ENCODE measurements around the gene PHF2. TPM values are rescaled to one million over a fixed set of nuclear protein-coding genes. Genes with fewer than 3 reads are reported as not detected.

PHF2 gene
- total and polyA plus RNA-seq, 2 donors (not counting 1 experiment from before 2014, with no cell fraction given): 11.0 to 28.8 TPM

GRCh38 chr9:93560991-93561390 lies 15.4 kb upstream of the PHF2 start:
- Histone ChIP-seq H3K27me3 (replicated peaks in 1 of 4; ENCODE audit: control extremely low read depth in 1 of 4, control insufficient read depth in 3 of 4, insufficient read depth in 4 of 4, low read length in 3 of 4) (no peaks in the 10 kb centered on the region), H3K9me3 (ENCODE audit: control extremely low read depth in 1 of 3, control insufficient read depth in 2 of 3, insufficient read depth in 1 of 3, low read length in 2 of 3) (no peaks in the 10 kb centered on the region), H3K4me1 (ENCODE audit: control insufficient read depth in 2 of 2, insufficient read depth in 2 of 2, low read length in 2 of 2) (no peaks in the 10 kb centered on the region), H2AFZ (ENCODE audit: insufficient read depth, low read depth, low read length, poor library complexity, severe bottlenecking) (no peak overlapping the region), H3K9ac (ENCODE audit: low read length) (no peak overlapping the region), H3K79me2 (ENCODE audit: control insufficient read depth, insufficient read depth, low read length) (no peaks in the 10 kb centered on the region), H3K4me2 (replicated peaks; ENCODE audit: low read depth, low read length, poor library complexity, severe bottlenecking) (no peak overlapping the region), H3K4me3 (ENCODE audit: control extremely low read depth in 1 of 5, extremely low read depth in 1 of 5, insufficient read depth in 1 of 5, low read depth in 2 of 5, low read length in 4 of 5) (no peak overlapping the region), H4K20me1 (ENCODE audit: control insufficient read depth, insufficient read depth, low read length, poor library complexity, severe bottlenecking) (no peaks in the 10 kb centered on the region), H3K36me3 (replicated peaks in 1 of 2; ENCODE audit: control extremely low read depth in 1 of 2, control insufficient read depth in 1 of 2, extremely low read depth in 1 of 2, insufficient read depth in 2 of 2, low read length in 1 of 2) (peaks cover 21 to 64% of the 10 kb centered on the region in 2 experiments), H3K27ac (ENCODE audit: low read length in 2 of 2) (no peak overlapping the region)
- POLR2A ChIA-PET: no interaction called here
- Mint-ChIP-seq H3K27ac (no peak overlapping the region), H3K9me3 (ENCODE audit: insufficient read depth) (no peaks in the 10 kb centered on the region), H3K4me3 (no peak overlapping the region), H3K27me3 (no peaks in the 10 kb centered on the region), H3K4me1 (peaks cover 5% of the 10 kb centered on the region)
- CTCF ChIA-PET: no interaction called here
- intact Hi-C loops (cut with micrococcal nuclease): loop anchor here (10.0 kb wide), 3 partner anchors 426 to 1446 kb away; partner anchors contain the start of genes NINJ1 and SPTLC1
- WGBS (ENCODE audit: insufficient coverage): no CpG with 5 or more reads among the region's 5 CpGs
- ATAC-seq (ENCODE audit: low read depth) (no peak), DNase-seq (no peak)
- TF ChIP-seq CTCF (IDR thresholded peaks at IDR 0.05): no peak
- TF ChIP-seq EZH2 (IDR thresholded peaks at IDR 0.05; ENCODE audit: borderline replicate concordance, insufficient read depth, low read depth, low read length, poor library complexity, severe bottlenecking): no peak

- DNase-seq (no peak), ATAC-seq (ENCODE audit: low read depth) (no peak)
- no peaks in the 10 kb centered on the region for H3K27me3 Mint-ChIP-seq
- H3K4me3 Mint-ChIP-seq: no peak overlapping the region
- no peaks in the 10 kb centered on the region for H3K9me3 Mint-ChIP-seq (ENCODE audit: insufficient read depth)
- H3K9ac ChIP-seq (ENCODE audit: low read length): no peak overlapping the region
- no peak for TF ChIP-seq CTCF (IDR thresholded peaks at IDR 0.05)
- no peak for TF ChIP-seq EZH2 (IDR thresholded peaks at IDR 0.05; ENCODE audit: borderline replicate concordance, insufficient read depth, low read depth, low read length, poor library complexity, severe bottlenecking)
- no peaks in the 10 kb centered on the region for H4K20me1 ChIP-seq (ENCODE audit: control insufficient read depth, insufficient read depth, low read length, poor library complexity, severe bottlenecking)
- H3K36me3 ChIP-seq (replicated peaks in 1 of 2; ENCODE audit: control extremely low read depth in 1 of 2, control insufficient read depth in 1 of 2, extremely low read depth in 1 of 2, insufficient read depth in 2 of 2, low read length in 1 of 2): peaks cover 21 to 57% of the 10 kb centered on the region in 2 experiments
- POLR2A ChIA-PET: no interaction called here
- peaks cover 6 to 8% of the 10 kb centered on the region in 2 donors for H3K4me1 ChIP-seq (ENCODE audit: control insufficient read depth in 2 of 2, insufficient read depth in 2 of 2, low read length in 2 of 2)
- no peak overlapping the region for H3K27ac ChIP-seq (ENCODE audit: low read length in 2 of 2)
- no peak overlapping the region for H2AFZ ChIP-seq (ENCODE audit: insufficient read depth, low read depth, low read length, poor library complexity, severe bottlenecking)
- no peaks in the 10 kb centered on the region for H3K27me3 ChIP-seq (replicated peaks in 1 of 4; ENCODE audit: control extremely low read depth in 1 of 4, control insufficient read depth in 3 of 4, insufficient read depth in 4 of 4, low read length in 3 of 4)
- peaks cover 10% of the 10 kb centered on the region for H3K4me1 Mint-ChIP-seq
- intact Hi-C loops (cut with micrococcal nuclease): loop anchor here (10.0 kb wide), 3 partner anchors 427 to 1447 kb away; partner anchors contain the start of genes NINJ1 and SPTLC1
- H3K9me3 ChIP-seq (ENCODE audit: control extremely low read depth in 1 of 3, control insufficient read depth in 2 of 3, insufficient read depth in 1 of 3, low read length in 2 of 3): no peaks in the 10 kb centered on the region
- WGBS (ENCODE audit: insufficient coverage): 92% methylated on average over 2 of the region's 2 CpGs
- H3K27ac Mint-ChIP-seq: no peak overlapping the region
- no peak overlapping the region for H3K4me3 ChIP-seq (ENCODE audit: control extremely low read depth in 1 of 5, extremely low read depth in 1 of 5, insufficient read depth in 1 of 5, low read depth in 2 of 5, low read length in 4 of 5)
- no peaks in the 10 kb centered on the region for H3K79me2 ChIP-seq (ENCODE audit: control insufficient read depth, insufficient read depth, low read length)
- CTCF ChIA-PET: interaction anchor here (1.5 kb wide), 1 partner anchor 12 kb away, joined by 4 read pairs; no protein-coding TSS in a partner anchor
- no peak overlapping the region for H3K4me2 ChIP-seq (replicated peaks; ENCODE audit: low read depth, low read length, poor library complexity, severe bottlenecking)
Measured at GRCh38 chr9:93562157-93562556, 14.2 kb upstream of the PHF2 start.
